H9 (cell line): ENCODE results near the gene NR2F1-AS1. TPM values are rescaled to one million over a fixed set of nuclear protein-coding genes. Genes with fewer than 3 reads are reported as not detected.

ENCODE experiments used
- DNase-seq: peaks from one replicate; pipeline ENCODE4 v3.0.0-alpha.2; 2017
- H2AFZ ChIP-seq: one replicate; pipeline ENCODE4 v1.6.1; 2013; ENCODE audit warnings: mild to moderate bottlenecking, low read length, control low read depth, moderate library complexity
- H2AK5ac ChIP-seq: 2 replicates; pipeline ENCODE4 v1.6.1; 2013; ENCODE audit warnings: low read length, control low read depth, mixed read lengths; ENCODE audit not compliant: insufficient read length
- H2BK120ac ChIP-seq: one replicate; pipeline ENCODE4 v1.6.1; 2013; ENCODE audit warnings: low read depth, mild to moderate bottlenecking, low read length, control low read depth, inconsistent platforms; ENCODE audit not compliant: poor library complexity, severe bottlenecking
- H2BK12ac ChIP-seq: 2 replicates; pipeline ENCODE4 v1.6.1; 2013; ENCODE audit warnings: low read length, control low read depth, mixed read lengths, low read depth; ENCODE audit not compliant: insufficient read length
- H2BK15ac ChIP-seq: 2 replicates; pipeline ENCODE4 v1.6.1; 2013; ENCODE audit warnings: low read depth, low read length, control low read depth
- H2BK20ac ChIP-seq: one replicate; pipeline ENCODE4 v1.6.1; 2013; ENCODE audit warnings: low read depth, mild to moderate bottlenecking, low read length, control low read depth, inconsistent platforms; ENCODE audit not compliant: poor library complexity, severe bottlenecking
- H2BK5ac ChIP-seq: 2 replicates; pipeline ENCODE4 v1.6.1; 2013; ENCODE audit warnings: low read length, control low read depth, mixed read lengths; ENCODE audit not compliant: insufficient read length
- H3K14ac ChIP-seq: 2 replicates; pipeline ENCODE4 v1.6.1; 2013; ENCODE audit warnings: low read length, control low read depth; ENCODE audit not compliant: insufficient read depth
- H3K18ac ChIP-seq: 2 replicates; pipeline ENCODE4 v1.6.1; 2013; ENCODE audit warnings: low read depth, mild to moderate bottlenecking, mixed read lengths, low read length, control low read depth; ENCODE audit not compliant: insufficient read length
- H3K23ac ChIP-seq: 2 replicates; pipeline ENCODE4 v1.6.1; 2013; ENCODE audit warnings: low read length, control low read depth, mixed read lengths, low read depth; ENCODE audit not compliant: insufficient read length
- H3K23me2 ChIP-seq: 2 replicates; pipeline ENCODE4 v1.6.1; 2013; ENCODE audit warnings: low read depth, mild to moderate bottlenecking, mixed read lengths, low read length, control low read depth; ENCODE audit not compliant: insufficient read length, poor library complexity, severe bottlenecking
- H3K27ac ChIP-seq: 2 replicates; pipeline ENCODE4 v1.5.1; 2013; ENCODE audit warnings: low read length, control low read depth, mixed read lengths, low read depth; ENCODE audit not compliant: insufficient read length
- H3K27me3 ChIP-seq: 2 replicates; pipeline ENCODE4 v1.6.1; 2013; ENCODE audit warnings: low read length, control low read depth, inconsistent platforms; ENCODE audit not compliant: insufficient read depth
- H3K4ac ChIP-seq: 2 replicates; pipeline ENCODE4 v1.6.1; 2013; ENCODE audit warnings: low read depth, mild to moderate bottlenecking, control low read depth, inconsistent platforms, low read length, moderate library complexity
- H3K4me1 ChIP-seq: 2 replicates; pipeline ENCODE4 v1.6.1; 2013; ENCODE audit warnings: low read length, control low read depth, inconsistent platforms; ENCODE audit not compliant: insufficient read depth
- H3K4me2 ChIP-seq: 2 replicates; pipeline ENCODE4 v1.6.1; 2013; ENCODE audit warnings: low read length, control low read depth, mixed read lengths; ENCODE audit not compliant: insufficient read length, insufficient read depth
- H3K56ac ChIP-seq: 2 replicates; pipeline ENCODE4 v1.6.1; 2013; ENCODE audit warnings: low read depth, mild to moderate bottlenecking, mixed read lengths, low read length, control low read depth; ENCODE audit not compliant: insufficient read length
- H3K79me1 ChIP-seq: 2 replicates; pipeline ENCODE4 v1.6.1; 2013; ENCODE audit warnings: low read depth, mild to moderate bottlenecking, moderate library complexity, low read length, control low read depth, inconsistent platforms; ENCODE audit not compliant: insufficient read depth, poor library complexity, severe bottlenecking
- H3K79me2 ChIP-seq: 2 replicates; pipeline ENCODE4 v1.6.1; 2013; ENCODE audit warnings: low read length, control low read depth, inconsistent platforms; ENCODE audit not compliant: insufficient read depth
- H3K9ac ChIP-seq: 2 replicates; pipeline ENCODE4 v1.6.1; 2013; ENCODE audit warnings: low read length, control low read depth, mixed read lengths; ENCODE audit not compliant: insufficient read length; ENCODE audit errors: extremely low read depth
- H3K9me3 ChIP-seq: one replicate; pipeline ENCODE4 v1.6.1; 2013; ENCODE audit warnings: low read depth, low read length, inconsistent platforms; ENCODE audit not compliant: control insufficient read depth
- H3T11ph ChIP-seq: one replicate; pipeline ENCODE4 v1.6.1; 2013; ENCODE audit warnings: mild to moderate bottlenecking, low read length, control low read depth, inconsistent platforms
- H4K20me1 ChIP-seq: one replicate; pipeline ENCODE4 v1.6.1; 2013; ENCODE audit not compliant: control insufficient read depth, insufficient read length, insufficient read depth
- H4K5ac ChIP-seq: 2 replicates; pipeline ENCODE4 v1.6.1; 2013; ENCODE audit warnings: low read depth, mild to moderate bottlenecking, mixed read lengths, low read length, control low read depth; ENCODE audit not compliant: insufficient read length
- H4K8ac ChIP-seq: replicated peaks from 2 replicates; pipeline ENCODE4 v1.6.1; 2013; ENCODE audit warnings: low read length, control low read depth, mixed read lengths, low read depth; ENCODE audit not compliant: insufficient read length
- H4K91ac ChIP-seq: 2 replicates; pipeline ENCODE4 v1.6.1; 2013; ENCODE audit warnings: low read depth, mild to moderate bottlenecking, moderate library complexity, mixed read lengths, low read length, control low read depth; ENCODE audit not compliant: insufficient read length
- H3K27ac Mint-ChIP-seq, 3 experiments: 2 replicates in 2 of 3; 3 replicates in 1 of 3; pipeline ENCODE4 v1.8.0; 2020 to 2021; ENCODE audit warnings: mixed read lengths in 3 of 3, mild to moderate bottlenecking in 1 of 3, moderate library complexity in 1 of 3
- H3K27me3 Mint-ChIP-seq: 2 replicates; pipeline ENCODE4 v1.8.0; 2021; ENCODE audit warnings: low read depth, mild to moderate bottlenecking, moderate library complexity, mixed read lengths
- H3K36me3 Mint-ChIP-seq, 3 experiments: 2 replicates in 2 of 3; 3 replicates in 1 of 3; pipeline ENCODE4 v1.8.0; 2020 to 2021; ENCODE audit warnings: low read depth in 3 of 3, mixed read lengths in 3 of 3; ENCODE audit not compliant: insufficient read depth in 1 of 3
- H3K4me1 Mint-ChIP-seq, 2 experiments: 2 replicates each; pipeline ENCODE4 v1.8.0; 2020; ENCODE audit warnings: mixed read lengths in 2 of 2
- H3K4me3 Mint-ChIP-seq, 2 experiments: 2 replicates in 1 of 2; 3 replicates in 1 of 2; pipeline ENCODE4 v1.8.0; 2020 to 2021; ENCODE audit warnings: mild to moderate bottlenecking in 2 of 2, mixed read lengths in 2 of 2, moderate library complexity in 1 of 2
- H3K9me3 Mint-ChIP-seq, 2 experiments: 2 replicates in 1 of 2; 3 replicates in 1 of 2; pipeline ENCODE4 v1.8.0; 2020; ENCODE audit warnings: mild to moderate bottlenecking in 2 of 2, mixed read lengths in 2 of 2, moderate library complexity in 1 of 2
- CTCF ChIP-seq: fragments of 200-600 bp; sonication (generic); conservative IDR thresholded peaks from 3 replicates; pipeline ENCODE4 v1.8.0; 2021; ENCODE audit warnings: antibody characterized with exemption, mild to moderate bottlenecking
- WGBS: extraction: QIAGEN DNeasy Blood & Tissue Kit; methylation state at CpG from one replicate; pipeline ENCODE4 v1.1.7; 2013; ENCODE audit warnings: missing lambda C conversion rate, low lambda C conversion rate, mixed read lengths; ENCODE audit not compliant: insufficient read length; ENCODE audit errors: extremely low coverage; 5-methylcytosine and 5-hydroxymethylcytosine counted together
- total RNA-seq: library from RNA; stranded (reverse); gene quantifications from 2 replicates; pipeline ENCODE4 v1.2.1, GENCODE V29; 2021

Gene NR2F1-AS1
- total RNA-seq, 1 experiment from 2014 or later: 1.9 TPM

- Histone ChIP-seq H2BK15ac (no peak overlapping the region), H3K27ac (no peak overlapping the region), H3K9me3 (no peaks in the 10 kb centered on the region), H2AK5ac (no peak overlapping the region), H3T11ph (no peak overlapping the region), H2BK120ac (no peak overlapping the region), H4K5ac (no peak overlapping the region), H3K79me2 (no peaks in the 10 kb centered on the region), H2AFZ (no peak overlapping the region), H4K91ac (no peak overlapping the region), H3K23me2 (peaks cover 3% of the 10 kb centered on the region), H4K8ac (no peak overlapping the region), H3K79me1 (no peaks in the 10 kb centered on the region), H3K4ac (no peak overlapping the region), H3K23ac (no peak overlapping the region), H2BK20ac (no peak overlapping the region), H4K20me1 (no peaks in the 10 kb centered on the region), H3K27me3 (peaks cover 88% of the 10 kb centered on the region), H3K4me1 (peaks cover 3% of the 10 kb centered on the region; the same call in 1 of the 2 replicates), H2BK5ac (no peak overlapping the region), H3K18ac (no peak overlapping the region), H2BK12ac (no peak overlapping the region), H3K4me2 (no peak overlapping the region), H3K56ac (no peak overlapping the region), H3K9ac (no peak overlapping the region), H3K14ac (no peak overlapping the region)
- H3K9me3 Mint-ChIP-seq: peaks cover 0 to 3% of the 10 kb centered on the region in 2 experiments; a peak in 3 of 5 replicates
- no peaks in the 10 kb centered on the region for H3K36me3 Mint-ChIP-seq
- no peaks in the 10 kb centered on the region; the same call in 1 of the 2 replicates for H3K27me3 Mint-ChIP-seq
- no peak for DNase-seq
- H3K4me3 Mint-ChIP-seq: peak overlapping the region in 1 of 2 experiments; percentile 16; a peak in 1 of 5 replicates
- H3K4me1 Mint-ChIP-seq: peaks cover 28 to 47% of the 10 kb centered on the region in 2 experiments
- peak overlapping the region in 1 of 3 experiments; percentile 36; a peak in 1 of 7 replicates for H3K27ac Mint-ChIP-seq
- no CpG with 5 or more reads among the region's 12 CpGs for WGBS
- TF ChIP-seq CTCF: no peak
Observed at GRCh38 chr5:93574491-93575305, 6.3 kb downstream of the NR2F1-AS1 start.
